K562 (cell line): ENCODE data around the gene PHF5A.

Source experiments
- CEBPB ChIP-seq: fragments of 450-650 bp; IDR thresholded peaks from 2 replicates; pipeline ENCODE4 v1.6.1; 2016; ENCODE audit warnings: missing genetic modification characterization, missing compliant biosample characterization
- CTCF ChIP-seq, 3 experiments: IDR thresholded peaks in 2 of 3; conservative IDR thresholded peaks in 1 of 3; 2 replicates each; pipeline ENCODE4 v1.5.1; 2011 to 2012; ENCODE audit warnings: low read length in 3 of 3, mild to moderate bottlenecking in 3 of 3, control low read depth in 2 of 3, improper control_type of control experiment in 1 of 3, inconsistent platforms in 1 of 3, low read depth in 1 of 3, mixed read lengths in 1 of 3, moderate library complexity in 1 of 3; ENCODE audit not compliant: insufficient read depth in 2 of 3

GRCh38 chr22:41446639-41447434, 21.7 kb downstream of the PHF5A start, which contains the start of gene TOB2:
- TF ChIP-seq CEBPB, result no peak
- TF ChIP-seq CTCF (IDR thresholded peaks at IDR 0.05 in 2 of 3, conservative IDR thresholded peaks at IDR 0.05 in 1 of 3; ENCODE audit: insufficient read depth in 2 of 3, low read depth in 1 of 3, low read length in 3 of 3), result no peak
